ENCODE measurements around the gene RIN3.

Gene RIN3

DNA sequence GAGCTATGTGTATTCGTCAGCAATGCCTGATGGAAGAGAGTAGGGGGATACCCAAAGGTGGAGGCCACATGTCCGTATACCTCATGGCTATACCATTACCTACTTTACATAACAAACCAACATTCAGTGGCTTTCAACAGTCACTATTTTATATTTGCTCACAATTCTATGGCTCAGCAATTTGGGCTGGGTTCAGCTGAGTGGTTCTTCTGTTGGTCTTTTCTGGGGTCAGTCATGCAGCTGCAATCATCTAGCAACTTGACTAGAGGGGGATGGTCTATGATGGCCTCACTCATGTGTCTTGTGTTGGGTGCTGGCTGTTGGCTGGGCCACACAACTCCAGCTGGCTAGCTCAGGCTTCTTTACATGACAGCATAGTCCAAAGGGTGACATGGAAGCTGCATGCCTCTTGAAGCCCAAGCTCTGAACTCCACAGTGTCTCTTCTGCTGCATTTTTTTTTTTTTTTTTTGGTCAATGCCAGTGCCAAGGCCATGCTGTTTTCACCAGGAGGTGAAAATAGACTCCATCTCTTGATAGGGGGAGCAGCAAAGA lies 53.7 kb downstream of the RIN3 start:
- no peak for ATAC-seq (ENCODE audit: low read depth)
- Mint-ChIP-seq H3K4me1 (peaks cover 6% of the 10 kb centered on the region), H3K27me3 (no peaks in the 10 kb centered on the region), H3K9me3 (peaks cover 2% of the 10 kb centered on the region), H3K36me3 (peaks cover 12% of the 10 kb centered on the region), H3K4me3 (no peak overlapping the region), H3K27ac (peak overlapping the region; percentile 69)
- no peak for DNase-seq (ENCODE audit: low spot score in 2 of 2)

DNA sequence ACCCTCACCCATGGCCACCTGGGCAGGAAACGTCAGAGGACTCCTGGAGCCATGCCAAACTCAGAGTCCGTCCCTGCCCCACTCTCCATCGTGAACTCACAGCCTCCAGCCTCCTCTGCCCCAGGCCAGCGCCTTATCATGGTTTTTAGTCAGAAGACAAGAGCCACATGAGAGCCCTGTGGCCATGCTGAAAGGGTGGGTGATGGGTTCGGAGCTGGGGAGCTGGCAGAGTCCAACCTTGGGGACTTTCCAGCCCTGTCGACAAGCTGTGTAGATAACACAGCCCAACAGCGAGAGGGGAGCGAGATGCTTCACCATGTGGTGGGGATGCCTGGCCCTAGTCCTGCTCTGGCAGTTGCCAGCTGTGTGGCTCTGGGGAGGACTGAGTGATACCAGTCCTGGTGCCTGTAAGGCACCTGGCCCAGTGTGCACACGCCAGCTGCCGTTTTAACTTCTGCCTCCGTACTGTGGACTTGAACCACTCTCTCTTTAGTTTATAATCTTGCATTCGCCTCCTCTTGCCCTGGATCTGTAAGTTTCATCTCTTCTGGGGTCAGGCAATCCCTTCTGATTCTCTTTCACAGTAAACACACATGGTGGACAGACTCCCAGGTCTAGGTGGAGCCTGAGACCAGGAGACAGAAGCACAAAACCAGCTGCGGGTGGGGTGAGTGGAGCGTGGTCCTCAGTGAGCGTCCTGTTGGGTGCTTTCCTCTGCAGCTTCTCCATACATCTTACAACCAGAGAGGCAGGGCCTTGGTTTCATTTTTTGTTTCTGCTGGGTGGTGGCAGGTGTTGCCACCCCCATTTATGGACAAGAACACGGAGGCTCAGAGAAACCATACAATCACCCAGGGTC lies 55.3 kb downstream of the RIN3 start:
- peaks cover 14% of the 10 kb centered on the region for H3K36me3 Mint-ChIP-seq
- peaks cover 2% of the 10 kb centered on the region for H3K9me3 Mint-ChIP-seq
- no peaks in the 10 kb centered on the region for H3K27me3 Mint-ChIP-seq
- DNase-seq (ENCODE audit: low spot score in 2 of 2), result peak; percentile 52 to 60
- H3K27ac Mint-ChIP-seq, result peak overlapping the region; percentile 98
- ATAC-seq (ENCODE audit: low read depth), result peak; percentile 85
- H3K4me3 Mint-ChIP-seq, result peak overlapping the region; percentile 80
- peaks cover 6% of the 10 kb centered on the region for H3K4me1 Mint-ChIP-seq

DNA sequence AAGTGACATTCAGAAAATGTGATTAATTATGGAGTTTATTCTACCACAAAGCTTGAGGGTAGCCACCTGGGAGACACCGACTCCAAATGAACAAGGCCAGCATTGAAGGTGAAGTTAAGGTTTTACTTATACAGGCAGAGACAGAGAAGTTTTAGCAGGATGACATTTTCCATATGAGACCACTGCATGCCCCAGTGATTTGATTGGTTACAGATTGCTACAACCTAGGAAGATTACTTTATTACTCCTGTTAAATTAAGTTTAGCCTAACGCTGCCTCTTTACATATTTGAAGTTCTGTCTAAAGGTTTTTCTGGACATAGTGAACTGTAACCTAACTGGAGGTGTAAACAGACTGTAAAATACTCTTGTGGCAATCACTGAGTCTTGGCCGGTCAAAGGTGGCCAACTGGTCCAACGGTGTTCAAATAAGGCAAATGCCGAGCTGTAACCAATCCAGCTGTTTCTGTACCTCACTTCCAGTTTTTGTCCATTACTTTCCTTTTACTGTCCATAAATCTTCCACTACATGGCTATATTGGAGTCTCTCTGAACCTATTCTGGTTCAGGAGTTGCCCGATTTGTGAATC lies 57.2 kb downstream of the RIN3 start:
- H3K9me3 Mint-ChIP-seq, result peaks cover 2% of the 10 kb centered on the region
- H3K27ac Mint-ChIP-seq, result no peak overlapping the region
- no peak overlapping the region for H3K4me3 Mint-ChIP-seq
- ATAC-seq (ENCODE audit: low read depth) (no peak), DNase-seq (ENCODE audit: low spot score in 2 of 2) (no peak)
- peaks cover 6% of the 10 kb centered on the region for H3K4me1 Mint-ChIP-seq
- H3K36me3 Mint-ChIP-seq, result peaks cover 14% of the 10 kb centered on the region
- no peaks in the 10 kb centered on the region for H3K27me3 Mint-ChIP-seq

DNA sequence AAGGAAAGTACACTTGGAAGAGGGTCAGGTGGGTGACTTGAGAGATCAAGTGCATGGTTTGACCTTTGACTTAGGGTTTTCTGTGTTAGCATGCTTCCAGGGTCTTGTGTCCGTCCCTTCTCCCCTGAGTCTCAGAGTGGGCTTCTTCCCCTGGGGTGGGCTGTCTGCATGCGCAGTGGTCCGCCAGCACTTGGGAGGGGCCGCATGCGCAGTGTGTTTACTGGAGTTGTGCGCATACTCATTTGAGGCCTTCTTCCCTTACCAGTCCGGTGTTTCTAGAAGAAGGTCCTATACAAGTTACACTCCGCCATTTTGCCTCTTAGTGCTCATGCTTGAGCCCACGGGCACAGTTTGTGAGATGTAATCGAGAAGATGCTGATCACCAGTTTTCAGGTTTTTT lies 58.5 kb downstream of the RIN3 start:
- Mint-ChIP-seq H3K27ac (no peak overlapping the region), H3K4me3 (no peak overlapping the region), H3K4me1 (peaks cover 8% of the 10 kb centered on the region), H3K27me3 (no peaks in the 10 kb centered on the region), H3K9me3 (peaks cover 2% of the 10 kb centered on the region), H3K36me3 (peaks cover 8% of the 10 kb centered on the region)
- DNase-seq (ENCODE audit: low spot score in 2 of 2) (no peak), ATAC-seq (ENCODE audit: low read depth) (no peak)

DNA sequence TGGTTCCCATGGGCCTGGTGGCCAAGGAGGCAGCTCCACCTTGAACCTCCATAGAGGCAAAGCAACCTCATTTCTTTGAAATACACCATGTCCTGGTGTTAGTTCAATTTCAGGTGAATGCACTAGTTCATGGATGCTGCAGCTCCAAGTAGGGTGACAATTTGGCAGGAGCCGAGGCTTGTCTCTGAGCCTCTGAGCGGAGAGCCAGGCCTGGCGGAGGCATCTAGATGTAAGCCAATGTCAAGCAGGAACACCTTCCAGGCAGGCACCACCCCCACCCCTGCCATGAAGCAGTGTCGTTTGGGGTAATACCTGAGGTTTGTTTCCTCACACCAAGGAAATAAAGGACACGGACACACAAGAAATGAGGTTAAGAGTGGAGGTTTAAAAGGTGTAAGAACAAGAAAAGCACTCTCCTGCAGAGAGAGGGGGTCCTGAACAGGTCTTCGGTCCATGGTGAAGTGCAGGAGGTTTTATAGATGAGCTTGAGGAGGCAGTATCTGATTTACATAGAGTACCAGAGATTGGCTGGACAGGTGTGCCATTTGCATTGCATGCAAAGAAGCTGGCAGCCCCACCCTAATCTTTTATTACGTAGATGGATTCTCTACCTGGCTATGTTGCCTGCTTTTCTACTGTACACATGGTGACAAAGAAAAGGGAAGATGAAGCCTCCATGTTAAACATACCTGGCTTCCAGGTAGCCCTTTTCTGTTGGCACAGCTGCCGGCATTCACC lies 60.3 kb downstream of the RIN3 start:
- peaks cover 14% of the 10 kb centered on the region for H3K4me1 Mint-ChIP-seq
- no peak overlapping the region for H3K27ac Mint-ChIP-seq
- ATAC-seq (ENCODE audit: low read depth) (no peak), DNase-seq (ENCODE audit: low spot score in 2 of 2) (no peak)
- peaks cover 4% of the 10 kb centered on the region for H3K36me3 Mint-ChIP-seq
- H3K27me3 Mint-ChIP-seq, result no peaks in the 10 kb centered on the region
- no peak overlapping the region for H3K4me3 Mint-ChIP-seq
- no peaks in the 10 kb centered on the region for H3K9me3 Mint-ChIP-seq

DNA sequence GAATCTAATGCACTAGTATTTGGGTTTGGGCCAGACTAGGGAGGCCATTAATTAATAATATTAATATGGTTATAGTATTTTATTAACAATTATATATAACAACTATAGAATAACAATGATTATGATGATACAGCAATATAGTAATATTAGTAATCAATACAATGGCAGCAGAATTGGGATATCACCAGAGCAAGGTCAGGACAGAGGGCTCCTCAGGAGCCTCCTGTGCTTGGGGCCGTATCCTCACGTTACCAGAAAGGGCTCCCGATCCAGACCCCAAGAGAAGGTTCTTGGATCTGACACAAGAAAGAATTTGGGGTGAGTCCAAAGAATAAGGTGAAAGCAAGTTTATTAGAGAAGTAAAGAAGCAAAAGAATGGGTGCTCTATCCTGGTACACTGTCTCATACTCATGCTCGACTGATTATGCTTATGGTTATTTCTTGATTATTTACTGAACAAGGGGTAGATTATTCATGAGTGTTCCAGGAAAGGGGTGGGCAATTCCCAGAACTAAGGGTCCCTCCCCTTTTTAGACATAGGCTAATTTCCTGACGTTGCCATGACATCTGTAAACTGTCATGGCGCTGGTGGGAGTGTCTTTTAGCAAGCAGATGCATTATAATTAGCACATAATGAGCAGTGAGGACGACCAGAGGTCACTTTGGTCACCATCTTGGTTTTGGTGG lies 61.6 kb downstream of the RIN3 start:
- no peaks in the 10 kb centered on the region for H3K27me3 Mint-ChIP-seq
- no peak overlapping the region for H3K27ac Mint-ChIP-seq
- DNase-seq (ENCODE audit: low spot score in 2 of 2), result no peak
- H3K4me1 Mint-ChIP-seq, result peaks cover 12% of the 10 kb centered on the region
- peaks cover 10% of the 10 kb centered on the region for H3K36me3 Mint-ChIP-seq
- H3K4me3 Mint-ChIP-seq, result no peak overlapping the region
- ATAC-seq (ENCODE audit: low read depth), result no peak
- H3K9me3 Mint-ChIP-seq, result no peaks in the 10 kb centered on the region

DNA sequence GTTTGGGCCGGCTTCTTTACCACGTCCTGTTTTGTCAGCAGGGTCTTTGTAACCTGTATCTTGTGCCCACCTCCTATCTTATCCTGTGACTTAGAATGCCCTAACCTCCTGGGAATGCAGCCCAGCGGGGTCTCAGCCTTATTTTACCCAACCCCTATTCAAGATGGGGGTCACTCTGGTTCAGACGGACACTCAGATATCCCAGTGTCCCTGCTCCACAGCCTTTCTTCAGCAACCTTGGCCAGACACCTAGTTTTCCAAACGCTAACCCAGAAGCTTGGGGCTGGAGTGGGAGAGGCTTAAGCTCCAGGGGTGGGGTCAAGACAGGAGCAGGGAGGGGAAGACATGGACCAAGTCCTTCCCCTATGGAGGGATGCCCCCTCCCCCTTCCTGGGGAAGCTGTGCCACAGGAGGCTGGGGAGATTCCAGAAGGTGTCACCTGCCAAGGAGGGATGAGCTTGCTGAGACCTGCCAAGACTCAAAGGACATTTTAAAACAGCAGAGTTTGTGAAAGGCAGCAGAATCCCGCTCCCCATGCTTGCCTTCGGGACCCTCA lies 62.2 kb downstream of the RIN3 start:
- Mint-ChIP-seq H3K9me3 (no peaks in the 10 kb centered on the region), H3K36me3 (peaks cover 11% of the 10 kb centered on the region), H3K27ac (no peak overlapping the region), H3K27me3 (no peaks in the 10 kb centered on the region), H3K4me3 (no peak overlapping the region), H3K4me1 (peaks cover 14% of the 10 kb centered on the region)
- DNase-seq (ENCODE audit: low spot score in 2 of 2) (no peak), ATAC-seq (ENCODE audit: low read depth) (no peak)

DNA sequence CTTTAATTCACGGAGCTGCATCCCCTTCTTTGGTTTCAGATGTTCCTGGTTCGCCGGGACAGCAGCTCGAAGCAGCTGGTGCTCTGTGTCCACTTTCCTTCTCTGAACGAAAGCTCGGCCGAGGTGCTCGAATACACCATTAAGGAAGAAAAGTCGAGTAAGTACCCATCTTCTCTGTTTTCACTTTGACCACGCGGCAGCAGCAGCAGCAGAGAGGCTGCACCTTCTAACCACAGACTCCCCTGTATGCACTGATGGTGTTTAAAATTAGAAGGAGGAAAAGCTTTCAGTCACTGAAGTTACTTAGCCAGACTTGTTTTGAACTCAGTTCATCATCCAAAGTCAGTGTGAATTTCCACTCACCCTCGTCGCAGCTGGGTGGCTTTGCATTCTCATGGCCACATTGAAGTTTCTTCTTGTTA lies 63.8 kb downstream of the RIN3 start:
- Mint-ChIP-seq H3K4me3 (peak overlapping the region; percentile 84), H3K9me3 (no peaks in the 10 kb centered on the region), H3K27me3 (no peaks in the 10 kb centered on the region), H3K4me1 (peaks cover 18% of the 10 kb centered on the region), H3K27ac (peak overlapping the region; percentile 38), H3K36me3 (peaks cover 11% of the 10 kb centered on the region)
- ATAC-seq (ENCODE audit: low read depth), result peak; percentile 91
- peak; percentile 15 to 21 for DNase-seq (ENCODE audit: low spot score in 2 of 2)

DNA sequence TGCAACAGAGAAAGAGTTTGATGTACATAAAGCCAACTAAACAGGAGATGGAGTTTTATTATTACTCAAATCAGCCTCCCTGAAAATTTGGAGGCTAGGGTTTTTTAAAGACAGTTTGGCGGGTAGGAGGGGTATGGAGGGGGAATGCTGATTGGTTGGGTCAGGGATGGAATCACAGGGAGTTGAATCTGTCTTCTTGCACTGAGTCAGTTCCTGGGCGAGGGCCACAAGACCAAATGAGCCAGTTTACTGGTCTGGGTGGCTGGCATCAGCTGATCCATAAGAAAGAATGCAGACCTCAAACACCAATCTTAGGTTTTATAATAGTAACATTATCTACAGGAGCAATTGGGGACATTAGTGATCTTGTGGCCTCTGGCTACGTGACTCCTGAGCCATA lies 64.9 kb downstream of the RIN3 start:
- Mint-ChIP-seq H3K36me3 (peaks cover 18% of the 10 kb centered on the region), H3K4me3 (no peak overlapping the region), H3K9me3 (peaks cover 4% of the 10 kb centered on the region), H3K27ac (no peak overlapping the region), H3K4me1 (peaks cover 24% of the 10 kb centered on the region), H3K27me3 (no peaks in the 10 kb centered on the region)
- no peak for ATAC-seq (ENCODE audit: low read depth)
- no peak for DNase-seq (ENCODE audit: low spot score in 2 of 2)

DNA sequence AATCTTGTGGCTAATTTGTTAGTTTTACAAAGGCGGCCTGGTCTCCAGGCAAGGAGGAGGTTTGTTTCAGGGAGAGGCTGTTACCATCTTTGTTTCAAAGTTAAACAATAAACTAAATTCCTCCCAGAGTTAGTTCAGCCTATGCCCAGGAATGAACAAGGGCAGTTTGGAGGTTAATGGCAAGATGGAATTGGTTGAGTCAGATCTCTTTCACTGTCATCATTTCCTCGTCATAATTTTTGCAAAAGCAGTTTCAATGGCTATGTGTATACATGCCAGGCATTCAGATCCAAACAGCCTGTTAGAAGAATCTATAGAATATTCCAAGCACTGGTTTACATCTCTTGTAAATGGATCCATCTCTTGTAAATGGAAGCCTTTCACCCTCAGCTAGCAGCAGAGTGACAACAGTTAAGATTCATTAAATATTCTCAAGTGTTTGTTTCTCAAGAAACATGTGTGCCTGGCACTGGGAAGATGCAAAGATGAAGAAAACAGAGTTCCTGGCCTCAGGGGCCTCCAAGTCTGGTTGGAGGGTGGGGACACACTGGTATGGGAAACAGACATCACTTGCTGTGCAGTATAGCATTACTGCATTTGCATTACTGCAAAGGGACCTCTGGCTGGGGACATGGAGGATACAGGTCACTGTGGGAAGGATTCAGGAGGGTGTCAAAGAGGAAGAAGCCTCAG lies 65.8 kb downstream of the RIN3 start:
- peaks cover 24% of the 10 kb centered on the region for H3K4me1 Mint-ChIP-seq
- peaks cover 16% of the 10 kb centered on the region for H3K36me3 Mint-ChIP-seq
- H3K27me3 Mint-ChIP-seq, result no peaks in the 10 kb centered on the region
- H3K27ac Mint-ChIP-seq, result no peak overlapping the region
- peaks cover 4% of the 10 kb centered on the region for H3K9me3 Mint-ChIP-seq
- DNase-seq (ENCODE audit: low spot score in 2 of 2) (no peak), ATAC-seq (ENCODE audit: low read depth) (no peak)
- H3K4me3 Mint-ChIP-seq, result no peak overlapping the region

DNA sequence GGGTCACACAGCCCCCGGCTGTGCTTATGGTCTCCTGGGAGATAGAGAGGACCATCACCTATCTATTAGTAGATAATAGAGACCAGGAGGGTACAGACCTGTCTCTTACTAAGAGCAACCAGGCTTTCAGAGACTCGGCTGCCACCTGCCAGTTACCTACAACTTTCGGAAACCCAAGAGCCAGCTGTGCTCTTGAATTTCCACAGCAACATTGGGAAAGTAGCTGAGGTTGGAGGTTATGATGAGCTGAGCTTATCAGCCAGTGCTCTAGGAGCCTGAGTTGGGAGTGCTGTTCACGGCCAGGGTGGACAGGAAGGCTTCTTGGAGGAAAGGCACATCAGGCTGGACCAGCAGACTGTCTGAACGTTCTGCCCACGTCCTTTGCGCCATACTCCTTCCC lies 67.6 kb downstream of the RIN3 start:
- peaks cover 34% of the 10 kb centered on the region for H3K4me1 Mint-ChIP-seq
- peaks cover 17% of the 10 kb centered on the region for H3K36me3 Mint-ChIP-seq
- H3K27ac Mint-ChIP-seq, result peak overlapping the region; percentile 22
- H3K4me3 Mint-ChIP-seq, result no peak overlapping the region
- peaks cover 4% of the 10 kb centered on the region for H3K9me3 Mint-ChIP-seq
- no peak for ATAC-seq (ENCODE audit: low read depth)
- DNase-seq (ENCODE audit: low spot score in 2 of 2), result no peak
- no peaks in the 10 kb centered on the region for H3K27me3 Mint-ChIP-seq

DNA sequence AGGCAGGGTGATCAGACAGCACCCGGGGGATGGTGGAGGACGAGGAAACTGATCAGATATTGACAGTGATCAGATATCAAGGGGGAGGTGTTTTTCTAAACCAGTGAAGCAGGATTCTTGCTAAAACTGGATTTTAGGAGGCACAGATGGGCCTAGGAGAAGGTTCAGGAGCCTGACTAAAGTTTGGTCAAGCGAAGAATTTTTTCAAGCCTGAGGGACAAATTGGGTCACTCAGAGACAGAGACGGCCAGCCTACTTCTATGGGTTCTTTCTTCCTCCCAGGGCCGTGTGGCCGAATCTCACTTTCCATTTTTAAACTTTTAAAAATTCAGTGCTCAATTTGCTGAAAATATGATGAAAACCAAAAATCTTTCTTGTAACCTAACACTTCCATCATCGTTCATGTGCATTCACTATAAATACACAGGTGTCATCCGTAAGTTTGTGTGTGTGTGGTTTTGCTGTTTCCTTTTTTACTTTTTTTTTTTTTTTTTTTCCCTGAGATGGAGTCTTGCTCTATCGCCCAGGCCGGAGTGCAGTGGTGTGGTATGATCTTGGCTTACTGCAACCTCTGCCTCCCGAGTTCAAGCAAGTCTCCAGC lies 68.5 kb downstream of the RIN3 start:
- Mint-ChIP-seq H3K4me1 (peaks cover 34% of the 10 kb centered on the region), H3K9me3 (peaks cover 4% of the 10 kb centered on the region), H3K27ac (peak overlapping the region; percentile 92), H3K4me3 (no peak overlapping the region), H3K27me3 (no peaks in the 10 kb centered on the region), H3K36me3 (peaks cover 17% of the 10 kb centered on the region)
- ATAC-seq (ENCODE audit: low read depth) (peak; percentile 29), DNase-seq (ENCODE audit: low spot score in 2 of 2) (no peak)
